Retinal pigment epithelial cell (primary cell): Measurements from ENCODE around the gene VPS13D.
A peak's percentile ranks its signal among the peaks of the same experiment; 100 is the strongest.

Experiments used
- DNase-seq: peaks from one replicate; pipeline ENCODE4 v3.0.0-alpha.2; 2010; ENCODE audit warnings: low read depth
- H3K4me3 ChIP-seq: 2 replicates; pipeline ENCODE4 v1.5.1; 2011; ENCODE audit warnings: mild to moderate bottlenecking, low read length, control low read depth, moderate library complexity
- CTCF ChIP-seq: conservative IDR thresholded peaks from 2 replicates; pipeline ENCODE4 v1.5.1; 2011; ENCODE audit warnings: low read depth, low read length, control low read depth, inconsistent platforms

VPS13D gene

DNA sequence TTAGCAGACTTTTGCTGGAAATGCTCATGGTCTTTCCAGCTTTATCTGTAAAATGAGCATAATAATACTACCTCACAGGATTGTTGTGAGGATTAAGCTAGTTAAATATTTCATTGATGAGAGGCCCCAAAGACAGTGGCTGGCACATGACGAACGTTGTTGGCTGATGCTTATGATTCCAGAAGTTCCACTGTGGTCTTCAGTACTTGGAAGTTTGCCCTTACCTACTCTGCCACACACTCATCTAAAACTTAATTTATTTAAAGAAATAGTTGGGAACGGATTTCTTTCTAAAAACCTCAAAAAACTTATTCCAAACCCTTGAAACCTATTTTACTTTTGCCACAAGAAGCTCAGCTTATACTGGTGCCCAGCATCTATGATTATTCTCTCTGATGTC lies 217.5 kb downstream of the VPS13D start:
- no peak for DNase-seq
- H3K4me3 ChIP-seq = no peak overlapping the region
- TF ChIP-seq CTCF = no peak

DNA sequence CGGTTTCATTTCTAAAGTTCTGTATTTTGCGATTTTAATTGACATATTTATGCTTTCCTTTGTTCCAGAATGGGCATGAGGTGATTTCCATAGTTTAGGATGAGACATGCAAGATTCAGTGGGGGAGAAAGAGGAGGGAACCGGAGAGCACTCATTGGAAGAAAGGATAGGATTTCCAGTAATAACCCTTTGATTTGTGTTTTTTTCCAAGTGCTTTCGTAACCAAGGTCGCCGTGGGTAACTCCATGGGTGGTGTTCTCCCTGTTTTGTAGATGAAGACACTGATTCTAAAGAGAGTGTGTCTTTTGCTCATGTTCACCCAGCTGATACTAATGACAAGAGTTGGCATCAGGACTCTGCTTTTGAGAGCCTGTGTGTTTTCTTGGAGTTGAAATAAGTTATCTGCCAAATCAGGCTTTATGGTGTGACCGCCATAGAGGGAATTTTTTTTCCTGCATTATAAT lies 218.1 kb downstream of the VPS13D start:
- DNase-seq = no peak
- no peak overlapping the region for H3K4me3 ChIP-seq
- TF ChIP-seq CTCF = no peak

- no peak overlapping the region for H3K4me3 ChIP-seq
- DNase-seq = peak; percentile 77
- TF ChIP-seq CTCF = no peak
Measured at GRCh38 chr1:12448746-12449177, 218.9 kb downstream of the VPS13D start.

DNA sequence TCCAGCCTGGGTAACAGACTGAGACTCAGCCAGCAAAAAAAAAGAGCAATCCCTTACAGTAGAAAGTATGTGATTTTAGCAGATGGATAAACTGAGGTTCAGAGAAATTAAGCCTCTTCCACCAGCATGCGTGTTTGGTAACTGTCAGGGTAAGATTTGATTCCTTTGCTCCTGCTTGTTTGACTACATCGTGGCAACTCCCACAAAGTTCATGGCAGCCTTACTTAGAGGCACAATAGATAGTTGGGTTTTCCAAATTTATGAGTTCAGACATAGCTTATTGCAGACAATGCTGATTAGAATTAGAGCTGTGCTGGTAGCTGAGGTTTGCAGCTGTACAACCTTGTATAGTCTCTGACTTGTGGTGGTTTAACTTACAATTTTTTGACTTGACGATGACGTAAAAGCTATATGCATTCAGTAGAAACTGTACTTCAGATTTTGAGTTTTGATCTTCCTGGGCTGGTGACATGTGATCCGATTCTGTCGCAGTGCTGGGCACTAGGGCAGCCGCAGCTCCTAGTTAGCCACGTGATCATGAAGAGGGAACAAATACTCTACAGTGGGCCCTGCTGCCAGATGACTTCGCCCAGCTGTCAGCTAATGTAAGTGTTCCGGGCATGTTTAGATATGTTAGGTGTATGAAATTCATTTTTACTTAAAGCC lies 220.4 kb downstream of the VPS13D start:
- no peak overlapping the region for H3K4me3 ChIP-seq
- no peak for TF ChIP-seq CTCF
- DNase-seq = no peak

- no peak for DNase-seq
- no peak overlapping the region for H3K4me3 ChIP-seq
- no peak for TF ChIP-seq CTCF
Measured at GRCh38 chr1:12450756-12451559, 221.1 kb downstream of the VPS13D start.

DNA sequence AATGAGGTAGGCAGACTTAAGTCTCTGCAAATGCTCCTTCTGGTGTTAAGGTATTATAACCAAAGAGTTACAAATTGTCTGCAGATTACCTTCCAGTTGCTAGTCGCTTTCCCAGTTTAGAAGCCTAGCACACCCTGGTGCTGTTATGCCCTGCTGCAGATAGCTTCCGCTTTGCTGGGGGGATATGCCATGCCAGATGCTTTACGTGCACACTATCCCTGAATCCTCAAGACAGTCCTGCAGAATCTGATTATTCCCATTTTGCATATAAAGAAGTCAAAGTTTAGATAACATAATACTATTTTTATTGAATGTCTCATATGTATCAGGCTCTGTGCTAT lies 221.7 kb downstream of the VPS13D start:
- no peak overlapping the region for H3K4me3 ChIP-seq
- DNase-seq = no peak
- no peak for TF ChIP-seq CTCF

DNA sequence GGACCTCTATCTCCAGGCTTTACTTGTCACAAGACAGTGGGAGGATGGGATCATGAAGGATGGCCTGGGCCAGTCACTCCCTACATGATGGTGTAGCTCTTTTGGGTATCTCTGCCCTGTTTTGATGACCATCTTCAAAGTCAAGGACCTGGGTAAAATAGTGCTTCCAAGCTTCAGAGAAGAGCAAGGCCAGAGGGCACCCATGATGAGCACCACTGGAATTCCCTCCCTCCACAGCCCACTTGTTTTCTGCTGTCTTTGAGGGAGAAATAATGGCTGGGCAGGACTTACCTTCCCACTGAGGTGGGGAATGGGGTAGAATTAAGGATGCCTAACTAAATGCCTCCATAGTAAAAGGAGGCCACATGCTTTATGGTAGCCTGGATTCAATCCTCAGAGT lies 222.4 kb downstream of the VPS13D start:
- TF ChIP-seq CTCF = no peak
- H3K4me3 ChIP-seq = no peak overlapping the region
- no peak for DNase-seq
